NCI-H524 (cell line): ENCODE measurements around the gene ABCB9.
"Not testable (repeated sequence)": the region's sequence is repeated elsewhere in the genome, so short reads cannot be mapped to it uniquely, and the experiment has no call there.

ENCODE experiments used
- DNase-seq, 2 experiments: peaks; one replicate each; lab custom pipeline; 2025; lab: John Stamatoyannopoulos, UW

Gene ABCB9

GRCh38 chr12:122937622-122938091, 28.6 kb downstream of the ABCB9 start:
- DNase-seq, result no peak

GRCh38 chr12:122935318-122935717, 30.9 kb downstream of the ABCB9 start:
- DNase-seq, result no peak

- DNase-seq, result no peak
Measured at GRCh38 chr12:122934722-122935121, 31.5 kb downstream of the ABCB9 start.

- no peak for DNase-seq
Measured at GRCh38 chr12:122932207-122932606, 34.1 kb downstream of the ABCB9 start.

- DNase-seq, result peak in 1 of 2 experiments; percentile 11
Measured at GRCh38 chr12:122929812-122930211, 36.5 kb downstream of the ABCB9 start.

GRCh38 chr12:122929148-122929538, 37.1 kb downstream of the ABCB9 start:
- DNase-seq, result no peak

GRCh38 chr12:122928404-122929147, 37.7 kb downstream of the ABCB9 start:
- no peak for DNase-seq

GRCh38 chr12:122927756-122928403, 38.4 kb downstream of the ABCB9 start:
- DNase-seq, result no peak

GRCh38 chr12:122921917-122922316, 44.3 kb downstream of the ABCB9 start:
- no peak for DNase-seq

- no peak for DNase-seq
Measured at GRCh38 chr12:122920687-122921086, 45.6 kb downstream of the ABCB9 start.

GRCh38 chr12:122918827-122919226, 47.4 kb downstream of the ABCB9 start:
- DNase-seq, result no peak

GRCh38 chr12:122917507-122918121, 48.6 kb downstream of the ABCB9 start:
- DNase-seq, result no peak

- peak; percentile 26 to 68 for DNase-seq
Measured at GRCh38 chr12:122909442-122910288, 56.6 kb downstream of the ABCB9 start.

- no peak for DNase-seq
Measured at GRCh38 chr12:122908915-122909314, 57.3 kb downstream of the ABCB9 start.

- DNase-seq, result not testable (repeated sequence)
Measured at GRCh38 chr12:122905258-122905657, 61.0 kb downstream of the ABCB9 start.

- DNase-seq, result no peak
Measured at GRCh38 chr12:122903693-122904034, 62.6 kb downstream of the ABCB9 start.

GRCh38 chr12:122902854-122903692, 63.2 kb downstream of the ABCB9 start:
- no peak for DNase-seq

GRCh38 chr12:122899887-122900286, 66.4 kb downstream of the ABCB9 start:
- DNase-seq, result no peak

GRCh38 chr12:122896662-122897061, 69.6 kb downstream of the ABCB9 start:
- no peak for DNase-seq

GRCh38 chr12:122895704-122896636, 70.3 kb downstream of the ABCB9 start, which contains the start of gene VPS37B:
TSS of gene VPS37B (minus strand) at chr12:122896124. CDS start at chr12:122896062, 62 bp downstream.
- DNase-seq, result peak; percentile 42 to 68
